COLO668 (cell line): ENCODE data around the gene HIGD2B.
"Not testable (repeated sequence)": the region's sequence is repeated elsewhere in the genome, so short reads cannot be mapped to it uniquely, and the experiment has no call there.

Source experiments
- DNase-seq: peaks from one replicate; lab custom pipeline; 2025; ENCODE audit not compliant: unreplicated experiment; lab: John Stamatoyannopoulos, UW

The HIGD2B gene

GRCh38 chr15:72680931-72681330 is 5.1 kb downstream of the HIGD2B start:
- no peak for DNase-seq

GRCh38 chr15:72676838-72677237 is 9.1 kb downstream of the HIGD2B start:
- DNase-seq: no peak

- DNase-seq: no peak
Observed at GRCh38 chr15:72671525-72671924, 14.5 kb downstream of the HIGD2B start.

GRCh38 chr15:72670656-72671352 is 15.2 kb downstream of the HIGD2B start:
- DNase-seq: not testable (repeated sequence)

- DNase-seq: not testable (repeated sequence)
Observed at GRCh38 chr15:72669803-72670202, 16.2 kb downstream of the HIGD2B start.

- not testable (repeated sequence) for DNase-seq
Observed at GRCh38 chr15:72665706-72666105, 20.3 kb downstream of the HIGD2B start.

- not testable (repeated sequence) for DNase-seq
Observed at GRCh38 chr15:72663931-72664330, 22.1 kb downstream of the HIGD2B start.

GRCh38 chr15:72661081-72661480 is 24.9 kb downstream of the HIGD2B start:
- DNase-seq: not testable (repeated sequence)

GRCh38 chr15:72656014-72656413 is 30.0 kb downstream of the HIGD2B start:
- DNase-seq: not testable (repeated sequence)

GRCh38 chr15:72654397-72654796 is 31.6 kb downstream of the HIGD2B start, which contains the start of gene GOLGA6B:
GOLGA6B (plus strand) TSS chr15:72654697; CDS start chr15:72654738, 41 bp downstream.
- DNase-seq: not testable (repeated sequence)

GRCh38 chr15:72648631-72649253 is 37.2 kb downstream of the HIGD2B start:
- not testable (repeated sequence) for DNase-seq

GRCh38 chr15:72642271-72642670 is 43.7 kb downstream of the HIGD2B start:
- DNase-seq: not testable (repeated sequence)

GRCh38 chr15:72639759-72640483 is 46.1 kb downstream of the HIGD2B start:
- not testable (repeated sequence) for DNase-seq

- not testable (repeated sequence) for DNase-seq
Observed at GRCh38 chr15:72636519-72637282, 49.3 kb downstream of the HIGD2B start.

GRCh38 chr15:72629068-72629570 is 56.9 kb downstream of the HIGD2B start:
- not testable (repeated sequence) for DNase-seq

- DNase-seq: not testable (repeated sequence)
Observed at GRCh38 chr15:72628249-72629067, 57.5 kb downstream of the HIGD2B start.

GRCh38 chr15:72626153-72626552 is 59.8 kb downstream of the HIGD2B start:
- DNase-seq: not testable (repeated sequence)
